Kidney glomerular epithelial cell (primary cell): ENCODE data around the gene KMO.
A peak's percentile ranks its signal among the peaks of the same experiment; 100 is the strongest.

Experiments
- DNase-seq: peaks from one replicate; lab custom pipeline; 2025; lab: John Stamatoyannopoulos, UW

Gene KMO

DNA sequence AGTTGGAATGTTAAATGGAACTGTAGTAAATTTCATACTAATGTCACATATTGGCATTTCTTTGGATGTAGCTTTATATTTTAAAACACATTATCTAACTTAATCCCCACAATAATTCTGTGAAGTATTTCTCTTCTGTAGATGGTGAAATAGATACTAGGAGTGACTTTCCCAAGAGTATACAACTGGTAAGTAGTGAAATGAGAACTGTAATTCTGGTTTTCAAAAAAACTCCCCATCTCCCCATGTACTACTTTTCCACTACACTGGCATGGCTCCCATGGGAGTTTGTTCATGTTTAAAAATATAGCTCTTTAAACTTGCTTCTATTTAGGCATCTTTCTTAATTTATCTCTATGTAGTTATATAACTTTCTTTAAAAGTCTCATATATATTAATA, 97.8 kb downstream of the KMO start:
- no peak for DNase-seq

DNA sequence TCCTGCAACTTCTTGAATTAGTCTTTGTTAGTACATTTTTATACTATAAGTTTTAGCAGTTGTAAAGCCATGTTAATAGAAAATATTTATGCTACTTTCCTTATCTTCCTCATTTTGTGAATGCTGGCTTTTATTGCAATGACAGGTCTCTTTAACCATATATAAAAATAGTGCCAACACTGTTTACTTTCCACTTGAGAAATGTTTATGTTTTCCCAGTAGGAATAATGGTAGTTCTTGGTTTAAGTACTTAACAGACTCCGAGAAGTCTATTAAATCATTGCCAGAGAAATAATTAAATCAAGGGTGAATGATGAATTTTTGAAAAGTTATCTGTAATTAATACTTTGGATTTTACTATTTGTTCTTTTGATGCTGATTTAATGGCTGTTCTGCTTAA, 98.3 kb downstream of the KMO start:
- no peak for DNase-seq

DNA sequence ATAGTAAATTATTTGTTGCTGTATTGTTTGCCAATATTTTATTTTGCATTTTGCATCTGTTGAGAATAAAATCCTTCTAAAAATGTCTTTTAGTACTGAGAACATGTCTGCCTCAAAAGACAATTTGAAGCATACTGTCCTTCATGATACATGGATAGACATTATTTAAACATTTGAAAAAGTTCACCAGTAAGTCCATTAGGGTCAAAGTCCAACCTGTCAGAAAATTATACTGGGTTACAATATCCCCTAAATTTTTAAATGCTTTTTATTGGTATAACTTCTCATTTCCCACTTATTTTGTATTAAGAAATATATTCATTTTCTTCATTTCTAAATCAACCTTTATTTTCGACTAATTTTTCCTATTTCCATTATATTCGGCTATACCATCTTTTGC, 98.7 kb downstream of the KMO start:
- no peak for DNase-seq

DNA sequence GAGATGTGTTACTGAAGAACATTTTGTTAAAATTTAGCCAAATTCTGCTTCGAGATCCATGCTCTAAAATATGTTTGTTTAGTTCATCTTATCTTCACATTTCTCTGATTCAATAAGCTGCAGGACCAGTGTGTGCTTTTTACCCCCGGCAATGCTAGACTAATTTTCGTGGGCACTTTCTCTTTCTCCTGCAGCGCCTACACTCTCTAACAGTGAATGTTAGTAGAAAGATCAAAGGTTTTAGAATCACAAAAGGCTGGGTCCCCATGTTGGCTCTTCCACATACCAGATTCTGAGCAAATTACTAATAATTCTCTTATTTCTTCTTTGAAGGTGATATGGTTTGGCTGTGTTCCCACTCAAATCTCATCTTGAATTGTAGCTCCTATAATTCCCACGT, 99.5 kb downstream of the KMO start:
- no peak for DNase-seq

DNA sequence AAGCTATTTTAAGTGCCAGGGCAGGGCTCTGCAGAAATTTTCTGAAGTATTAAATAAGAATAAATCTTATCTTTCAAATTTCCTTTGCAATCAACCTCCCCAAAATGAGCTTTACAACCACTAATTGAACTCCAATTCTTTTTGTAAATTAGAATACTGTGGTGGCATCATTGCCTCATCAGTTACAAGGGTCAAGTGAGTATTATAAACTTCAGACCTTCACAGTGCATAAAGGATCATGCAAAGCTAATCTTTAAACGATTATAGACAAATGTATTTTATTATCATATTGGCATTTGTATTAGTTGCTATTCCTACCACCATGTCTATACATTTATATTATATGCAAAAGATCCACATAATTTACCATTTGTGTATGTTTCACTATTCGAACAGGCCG, 100.8 kb downstream of the KMO start:
- no peak for DNase-seq

DNA sequence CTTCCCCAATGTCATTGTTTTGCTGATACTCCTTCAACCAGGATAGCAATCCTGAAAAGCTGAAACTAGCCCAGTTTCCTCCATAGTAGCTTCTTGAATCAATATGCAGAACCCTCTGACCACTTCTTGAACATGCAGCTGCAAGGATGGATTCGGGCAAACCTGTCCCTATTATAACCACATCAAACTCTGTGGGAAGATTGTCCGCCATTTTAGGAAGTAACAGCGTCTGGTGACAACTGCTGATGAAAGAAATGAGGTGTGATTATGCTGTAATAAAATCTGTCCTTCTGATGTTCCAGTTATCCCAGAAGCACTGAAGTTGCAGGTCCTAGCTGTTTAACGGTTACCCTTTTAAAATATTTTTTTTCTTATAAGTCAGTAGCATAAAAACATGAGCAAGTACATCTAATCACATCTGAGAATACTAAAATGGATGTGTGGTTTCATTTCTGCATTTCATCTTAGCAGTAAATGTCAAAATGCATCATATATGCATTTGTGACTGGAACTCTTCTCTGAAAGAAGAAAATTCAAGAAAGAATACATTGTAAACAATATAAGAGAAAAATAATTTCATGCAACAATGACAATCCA, 103.5 kb downstream of the KMO start:
- DNase-seq = no peak

DNA sequence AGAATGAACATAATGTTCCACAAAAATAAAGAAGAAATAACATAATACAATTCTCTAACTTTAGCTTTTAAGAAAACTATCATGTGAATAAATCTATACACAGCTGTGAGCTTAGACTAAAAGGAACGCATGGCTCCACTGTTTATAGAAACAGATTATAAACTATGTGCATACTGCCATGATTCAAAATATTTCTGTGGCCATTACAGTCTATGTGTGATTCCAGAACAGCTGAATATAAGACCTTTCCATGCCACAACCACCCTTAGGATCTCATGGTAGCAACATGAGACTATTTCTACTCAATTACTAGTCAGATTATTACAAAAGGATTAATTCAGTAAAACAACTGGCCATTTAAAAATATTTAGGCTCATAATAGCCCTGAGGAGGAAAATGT, 104.1 kb downstream of the KMO start:
- DNase-seq = no peak

DNA sequence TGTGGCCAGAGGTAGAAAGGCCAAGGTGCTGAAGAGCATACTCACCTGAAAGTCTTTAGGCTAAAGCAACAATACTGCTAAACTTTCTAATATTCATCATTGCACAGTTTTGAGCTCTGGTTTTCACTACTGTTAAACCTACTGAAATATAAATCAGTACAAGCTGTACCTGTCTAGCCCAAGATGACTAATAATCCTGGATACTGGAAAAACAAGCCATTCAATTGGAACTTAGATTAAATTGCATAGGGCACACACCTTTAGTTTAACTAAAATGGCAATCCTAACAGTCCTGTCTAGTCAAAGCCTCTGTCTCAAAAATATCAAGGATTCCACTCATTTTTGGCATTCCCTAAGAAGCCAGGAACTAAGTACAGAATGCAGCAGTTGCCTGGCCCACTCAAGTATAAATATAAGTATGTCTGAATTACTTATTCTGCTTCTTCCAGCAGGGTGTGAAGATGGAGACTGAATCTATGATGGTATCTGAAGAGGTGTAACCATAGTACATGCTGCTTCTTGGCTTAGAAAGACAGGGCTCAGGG, 104.9 kb downstream of the KMO start:
- DNase-seq = no peak

DNA sequence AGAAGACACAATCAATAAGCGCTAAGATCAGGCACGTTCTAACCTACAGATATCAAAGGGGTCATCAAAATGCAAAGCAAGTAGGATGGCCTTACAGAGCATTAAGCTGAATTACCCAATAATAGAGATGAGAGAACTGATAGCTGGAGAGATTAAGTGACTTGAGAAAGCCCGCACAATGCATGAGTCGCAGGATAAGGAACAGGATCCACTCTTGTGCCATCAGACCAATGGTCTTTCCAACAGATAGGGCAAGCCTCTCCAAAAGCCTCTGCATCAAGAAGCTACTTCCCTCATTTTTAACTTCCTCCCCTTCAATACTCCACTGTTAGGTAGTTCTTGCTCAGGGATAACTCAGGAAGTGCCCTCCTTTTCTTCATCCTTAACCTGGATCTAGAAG, 105.4 kb downstream of the KMO start:
- DNase-seq = no peak

DNA sequence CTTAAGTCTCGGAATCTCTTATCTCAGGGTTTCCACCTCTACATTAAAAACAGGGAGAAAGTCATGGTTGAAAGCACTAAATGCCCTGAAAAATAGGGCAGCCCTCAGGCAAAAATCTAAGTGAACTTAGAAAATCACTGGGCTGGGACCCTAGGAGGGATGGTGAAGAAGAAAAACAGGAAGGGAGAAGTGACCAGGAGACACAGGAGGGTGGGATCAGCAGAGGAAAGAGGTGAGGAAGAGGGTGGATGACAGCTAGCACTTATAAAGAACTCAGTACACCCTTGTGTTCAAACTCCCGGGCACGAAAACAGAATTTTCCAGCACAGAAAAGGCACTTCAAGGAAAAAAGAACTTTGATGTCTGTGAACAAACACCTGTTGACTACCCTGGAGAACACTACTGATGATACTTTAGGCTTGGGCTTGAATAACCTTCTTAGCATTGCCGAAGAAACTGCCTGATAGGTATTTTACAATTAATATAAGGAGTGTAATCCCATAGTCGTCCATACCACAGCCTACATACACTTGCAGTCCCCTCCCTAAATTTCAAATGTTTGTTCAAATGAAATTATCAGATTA, 106.0 kb downstream of the KMO start:
- no peak for DNase-seq

DNA sequence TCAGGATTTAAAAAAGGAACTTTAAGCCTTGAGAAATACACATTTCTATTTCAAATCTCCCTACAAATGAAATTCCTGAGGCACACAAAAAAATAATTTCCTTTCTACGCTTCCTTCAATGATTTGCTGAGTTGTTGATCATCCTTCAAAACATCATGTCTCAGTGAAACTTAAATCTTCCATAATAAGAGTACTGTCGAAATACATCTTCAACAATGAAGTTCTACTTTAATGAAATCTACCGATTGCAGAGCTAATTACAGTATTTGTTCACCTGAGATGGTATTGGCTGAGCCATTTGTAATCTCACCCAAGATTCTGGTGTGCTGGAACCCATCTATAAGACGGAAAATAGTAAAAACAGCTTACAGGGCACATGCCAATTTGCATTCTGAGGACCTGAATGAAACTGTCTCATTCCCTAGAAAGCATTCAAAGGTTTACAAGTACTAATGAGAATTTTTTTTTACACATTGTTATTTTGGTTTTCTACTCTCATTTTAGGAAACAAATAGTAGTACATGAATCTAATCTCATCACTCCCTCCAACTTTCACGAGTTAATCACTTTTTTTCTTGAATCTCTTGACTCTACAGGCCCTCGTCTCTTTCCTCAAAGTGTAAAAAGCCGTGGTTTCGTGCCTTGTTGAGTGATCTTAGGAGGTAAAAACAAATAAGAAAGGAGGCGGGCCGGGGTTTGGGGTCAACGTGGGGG, 106.9 kb downstream of the KMO start:
- DNase-seq = no peak

DNA sequence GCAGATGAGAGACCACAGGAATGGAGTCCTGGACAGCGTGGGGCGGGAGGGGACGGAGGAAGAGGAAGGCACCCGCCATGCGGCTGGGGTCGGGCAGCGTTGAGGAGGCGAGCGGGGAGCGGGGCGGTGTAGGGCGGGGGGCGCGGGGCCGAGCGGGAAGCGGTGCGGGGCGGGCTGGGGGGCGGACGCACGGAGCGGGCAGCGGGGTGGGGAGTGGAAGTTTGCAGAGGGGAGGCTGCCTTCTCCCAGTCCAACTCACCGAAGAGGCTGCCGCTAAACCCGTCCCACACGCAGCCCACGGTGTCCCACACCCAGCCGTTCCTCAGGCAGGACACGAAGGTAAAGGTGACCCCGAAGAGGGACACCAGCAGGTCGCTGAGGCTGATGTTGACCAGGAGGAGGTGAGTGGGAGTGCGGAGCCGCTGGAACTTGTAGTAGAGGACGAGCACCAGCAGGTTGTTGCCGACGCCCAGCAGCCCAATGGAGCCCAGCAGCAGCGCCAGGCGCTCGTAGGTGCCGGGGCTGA, 107.5 kb downstream of the KMO start:
- DNase-seq = no peak

DNA sequence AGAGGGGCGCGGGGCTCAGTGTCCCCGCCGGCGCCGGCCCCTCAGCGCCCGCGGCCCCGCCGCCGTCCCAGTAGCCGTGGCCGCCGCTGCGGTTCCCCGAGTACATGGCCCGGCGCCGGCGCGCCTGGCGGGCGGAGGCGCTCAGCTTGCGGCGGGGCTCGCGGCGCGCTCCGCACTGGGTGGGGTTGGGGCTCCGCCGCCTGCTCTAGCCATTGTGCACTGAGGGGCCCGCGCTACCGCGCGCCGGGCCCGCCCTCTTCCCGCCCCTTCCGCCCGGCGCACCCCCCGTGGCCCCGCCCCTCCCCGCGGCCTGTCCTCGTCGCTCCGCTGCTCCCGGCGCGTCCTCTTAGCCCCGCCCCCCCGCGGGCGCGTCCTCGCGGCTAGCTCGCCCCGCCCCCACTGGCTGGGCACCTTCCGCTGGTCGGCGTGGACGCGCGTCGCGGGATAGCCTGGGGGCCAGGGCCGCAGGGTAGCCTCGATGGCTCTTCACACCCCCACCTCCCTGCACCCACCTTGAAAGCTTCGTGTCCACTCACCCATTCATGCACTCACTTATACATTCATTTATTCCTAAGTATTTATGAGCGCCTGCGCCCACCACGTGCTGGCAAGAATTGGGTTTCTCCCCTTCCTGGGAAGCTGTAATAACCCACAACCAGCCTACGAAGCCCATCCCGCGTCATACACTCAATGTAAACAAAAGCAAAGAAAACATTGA, 108.1 kb downstream of the KMO start, which contains the start of the genes CHML and OPN3:
CHML (minus strand) TSS at position 221 of the 718 bp plus-strand sequence. CDS start 4,603 bp downstream, outside the sequence.
OPN3 (minus strand) TSS at position 221 of the 718 bp plus-strand sequence; CDS start at position 106, 115 bp downstream.
- peak; percentile 69 for DNase-seq

DNA sequence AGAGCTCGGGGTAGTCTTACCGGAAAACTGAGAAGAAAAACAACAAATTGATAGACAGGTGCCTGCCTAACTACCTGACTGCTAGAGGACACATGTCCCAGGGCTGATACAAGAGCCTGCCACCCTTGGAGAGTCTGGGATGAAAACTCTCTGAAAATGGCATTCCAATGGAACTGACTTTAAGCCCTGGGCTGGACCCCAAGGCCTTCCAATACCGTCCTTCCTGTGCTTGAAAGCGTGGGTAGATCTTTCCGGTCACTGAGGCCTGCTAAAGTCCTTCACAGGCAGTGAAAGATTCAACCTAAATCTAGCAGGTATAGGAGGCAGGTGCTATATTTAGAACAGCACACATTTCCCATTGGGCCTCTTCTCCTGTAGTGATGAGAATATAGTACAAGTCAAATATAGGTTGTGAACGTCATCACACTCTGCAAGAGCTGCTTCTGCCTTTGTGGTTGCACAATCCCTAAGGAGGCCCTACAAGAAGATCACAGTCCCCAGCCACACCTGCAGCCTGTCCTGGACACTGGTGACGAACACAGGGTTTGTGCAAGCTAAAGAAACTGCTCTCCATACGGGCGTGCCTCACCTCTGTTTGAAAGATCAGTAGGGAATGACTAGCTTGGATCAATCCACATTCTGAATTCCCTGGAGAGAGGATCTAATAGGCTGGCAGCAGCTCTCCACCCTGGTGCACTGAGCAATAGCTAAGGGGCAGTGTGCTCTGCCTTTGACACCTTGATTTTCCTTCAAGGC, 108.9 kb downstream of the KMO start:
- no peak for DNase-seq

DNA sequence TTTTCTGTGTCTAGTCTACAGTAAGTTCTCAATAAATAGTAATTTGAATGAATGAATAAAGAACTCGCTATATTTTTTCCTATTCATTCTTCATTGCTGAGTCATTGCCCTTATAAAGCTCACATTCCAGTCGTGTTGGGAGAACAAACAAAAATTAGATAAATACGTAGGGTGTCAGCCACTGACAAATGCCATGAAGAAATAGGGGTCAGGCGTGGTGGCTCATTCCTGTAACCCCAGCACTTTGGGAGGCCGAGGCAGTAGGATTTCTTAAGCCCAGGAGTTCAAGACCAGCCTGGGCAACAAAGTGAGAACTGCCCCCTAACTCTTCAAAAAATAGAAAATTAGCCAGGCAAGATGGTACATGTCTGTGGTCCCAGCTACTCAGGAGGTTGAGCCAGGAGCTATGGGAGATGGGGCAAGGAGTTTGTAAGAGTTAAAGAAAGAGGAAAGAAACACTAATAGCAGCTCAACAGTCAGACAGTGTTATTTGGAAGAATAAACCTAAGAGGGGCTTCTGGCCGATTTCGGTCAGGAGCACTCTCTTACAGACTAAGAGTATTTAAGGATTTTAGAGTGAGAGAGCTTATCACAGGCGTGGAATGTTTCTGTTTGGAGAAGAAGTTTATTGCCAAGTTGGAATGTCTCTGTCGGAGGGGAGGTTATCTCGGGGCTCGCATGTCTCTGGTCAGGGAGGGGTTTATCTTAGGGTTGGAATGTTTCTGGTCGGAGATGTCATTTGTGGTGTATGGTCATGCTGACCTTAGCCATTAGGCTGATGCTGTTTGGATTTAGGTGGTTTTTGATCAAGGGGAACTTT, 109.8 kb downstream of the KMO start:
- DNase-seq = peak; percentile 50

DNA sequence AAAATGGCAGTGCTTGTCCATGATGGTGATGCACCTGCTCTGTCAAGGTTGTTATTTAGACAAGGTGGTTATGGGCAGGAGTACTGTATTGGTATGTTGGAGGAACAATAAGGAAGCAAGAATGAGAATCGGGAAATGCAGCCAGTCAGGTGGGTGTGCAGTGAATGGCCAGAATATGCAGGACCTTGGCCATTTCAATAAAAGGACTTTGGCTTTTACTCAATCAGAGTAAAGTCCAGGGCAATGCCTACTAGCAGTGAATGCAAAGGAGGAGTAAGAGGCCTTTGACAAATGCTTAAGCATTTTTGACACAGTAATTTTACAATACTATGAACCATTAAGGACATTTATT, 110.4 kb downstream of the KMO start:
- no peak for DNase-seq

DNA sequence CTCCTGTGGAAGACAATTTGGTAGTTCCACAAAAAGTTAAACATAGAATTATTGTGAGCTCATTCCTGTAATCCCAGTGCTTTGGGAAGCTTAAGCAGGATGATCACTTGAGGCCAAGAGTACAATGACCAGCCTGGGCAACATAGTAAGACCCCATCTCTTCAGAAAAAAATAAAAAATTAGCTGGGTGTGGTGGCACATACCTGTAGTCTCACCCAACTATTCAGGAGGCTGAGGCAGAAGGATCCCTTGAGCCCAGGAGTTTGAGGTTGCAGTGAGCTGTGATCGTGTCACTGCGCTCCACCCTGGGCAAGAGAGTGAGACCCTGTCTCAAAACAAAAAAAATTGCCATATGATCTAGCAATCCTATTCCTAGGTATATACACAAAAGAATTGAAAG, 112.1 kb downstream of the KMO start:
- no peak for DNase-seq

DNA sequence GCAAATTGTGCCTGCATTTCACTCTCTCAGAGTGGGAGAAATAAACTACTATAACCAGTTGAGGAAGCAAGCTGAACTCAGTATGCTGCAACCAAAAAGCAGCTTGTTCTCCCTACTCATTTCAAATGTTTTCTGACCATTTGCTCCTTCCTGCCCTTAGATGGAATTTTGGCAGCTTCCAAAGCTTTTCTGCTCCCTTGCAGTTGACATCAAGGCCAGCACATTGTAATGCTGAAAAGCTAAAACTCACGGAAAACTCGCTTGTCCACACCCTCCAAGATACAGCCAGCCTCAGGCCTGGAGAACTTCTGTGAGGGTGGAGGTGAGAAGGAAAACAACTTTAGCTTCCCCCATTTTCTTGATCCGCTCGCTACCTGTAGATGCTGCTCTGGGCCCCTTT, 113.0 kb downstream of the KMO start:
- DNase-seq = no peak
